Stimulated activated CD8-positive, alpha-beta memory T cell treated with anti-CD3 and anti-CD28 coated beads, Interleukin-2, amount 100 ng/mL, for 48 hours (primary cell): ENCODE results near the gene CIBAR2.

Source experiments
- DNase-seq, 2 donors: peaks; one replicate each; pipeline ENCODE4 v3.0.0-alpha.2; 2020; ENCODE audit warnings: low read depth in 2 of 2

CIBAR2 gene

GRCh38 chr16:85083051-85083639, 29.1 kb downstream of the CIBAR2 start:
- no peak for DNase-seq

- DNase-seq: no peak
These were observed 29.9 kb downstream of the CIBAR2 start for GRCh38 chr16:85082173-85083050.

GRCh38 chr16:85081765-85082164, 30.5 kb downstream of the CIBAR2 start:
- DNase-seq: no peak

GRCh38 chr16:85081038-85081437, 31.2 kb downstream of the CIBAR2 start:
- DNase-seq: no peak

DNA sequence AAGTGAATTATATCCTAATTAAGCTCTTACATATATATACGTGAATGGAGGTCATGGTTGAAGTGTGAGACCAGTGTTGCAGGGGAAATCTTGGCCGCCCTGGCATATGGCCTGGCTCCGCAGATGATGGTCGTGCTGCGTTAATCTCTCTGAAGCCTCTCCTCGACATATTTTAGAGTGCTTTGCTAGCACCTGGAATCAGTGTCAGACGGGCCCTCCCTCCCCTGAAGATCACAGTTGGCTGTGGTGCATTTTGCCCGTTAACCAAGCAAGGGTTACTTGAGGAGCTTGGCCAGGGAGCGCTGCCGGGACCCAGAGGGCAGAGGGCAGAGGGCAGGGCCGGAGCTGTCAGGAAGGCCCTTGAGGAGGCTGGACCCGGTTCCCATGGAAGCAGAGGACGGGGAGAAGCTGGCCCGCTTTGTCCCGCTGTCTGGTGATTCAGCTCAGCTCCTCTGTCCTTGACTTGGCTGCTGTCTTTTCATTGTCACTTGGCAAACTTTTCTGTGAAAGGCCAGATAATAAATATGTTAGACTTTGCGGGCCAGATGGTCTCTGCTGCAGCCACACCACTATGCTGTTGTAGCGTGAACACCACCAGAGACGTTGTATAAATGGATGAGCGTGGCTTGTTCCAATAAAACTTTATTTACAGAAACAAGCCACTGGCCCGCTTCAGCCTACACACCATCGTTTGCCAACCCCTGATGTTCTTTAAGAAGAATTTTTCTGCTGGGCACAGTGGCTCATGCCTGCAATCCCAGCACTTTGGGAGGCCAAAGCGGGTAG, 32.3 kb downstream of the CIBAR2 start:
- no peak for DNase-seq

DNA sequence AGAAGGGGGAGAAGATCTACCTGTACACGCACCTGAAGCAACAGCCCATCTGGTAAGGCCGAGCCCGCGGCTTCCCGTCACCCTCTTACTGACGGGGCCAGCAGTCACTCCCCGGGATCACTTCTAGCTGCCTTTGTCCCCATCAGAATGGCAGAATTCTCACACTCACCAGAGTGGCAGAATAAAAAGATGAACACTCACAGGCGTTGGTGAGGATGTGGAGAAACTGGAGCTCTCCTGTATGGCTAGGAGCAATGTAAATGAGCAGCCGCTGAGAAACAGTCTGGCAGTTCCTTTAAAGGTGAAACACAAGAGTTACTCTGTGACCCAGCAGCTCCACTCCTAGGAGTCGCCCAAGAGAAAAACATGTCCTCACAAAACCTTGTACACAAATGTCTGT, 33.3 kb downstream of the CIBAR2 start:
- no peak for DNase-seq

GRCh38 chr16:85078226-85078625, 34.0 kb downstream of the CIBAR2 start:
- DNase-seq: no peak

- no peak for DNase-seq
These were observed 34.6 kb downstream of the CIBAR2 start for GRCh38 chr16:85077576-85078125.

GRCh38 chr16:85077039-85077438, 35.2 kb downstream of the CIBAR2 start:
- DNase-seq: no peak

- no peak for DNase-seq
These were observed 36.9 kb downstream of the CIBAR2 start for GRCh38 chr16:85075236-85075924.

- DNase-seq: no peak
These were observed 37.9 kb downstream of the CIBAR2 start for GRCh38 chr16:85074225-85074914.

DNA sequence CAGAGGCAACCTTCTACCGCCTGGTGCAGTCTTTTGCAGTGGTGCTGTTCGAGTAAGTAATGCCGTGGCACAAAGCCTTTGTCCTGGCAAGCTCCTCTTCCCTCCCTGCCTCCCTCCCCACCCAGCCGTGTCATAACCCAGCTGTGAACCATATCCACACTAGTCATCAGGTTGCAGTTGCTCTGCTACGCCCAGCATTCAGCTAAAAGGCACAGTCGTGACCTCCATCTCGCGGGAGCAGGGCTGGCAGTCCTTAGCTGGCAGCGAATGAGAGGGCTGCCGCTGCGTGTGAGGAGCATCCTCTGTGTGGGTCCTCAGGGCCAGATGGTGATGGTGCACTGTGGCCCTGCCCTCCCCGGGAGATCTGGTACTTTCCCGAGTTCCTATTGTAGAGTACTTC, 39.3 kb downstream of the CIBAR2 start:
- no peak for DNase-seq

DNA sequence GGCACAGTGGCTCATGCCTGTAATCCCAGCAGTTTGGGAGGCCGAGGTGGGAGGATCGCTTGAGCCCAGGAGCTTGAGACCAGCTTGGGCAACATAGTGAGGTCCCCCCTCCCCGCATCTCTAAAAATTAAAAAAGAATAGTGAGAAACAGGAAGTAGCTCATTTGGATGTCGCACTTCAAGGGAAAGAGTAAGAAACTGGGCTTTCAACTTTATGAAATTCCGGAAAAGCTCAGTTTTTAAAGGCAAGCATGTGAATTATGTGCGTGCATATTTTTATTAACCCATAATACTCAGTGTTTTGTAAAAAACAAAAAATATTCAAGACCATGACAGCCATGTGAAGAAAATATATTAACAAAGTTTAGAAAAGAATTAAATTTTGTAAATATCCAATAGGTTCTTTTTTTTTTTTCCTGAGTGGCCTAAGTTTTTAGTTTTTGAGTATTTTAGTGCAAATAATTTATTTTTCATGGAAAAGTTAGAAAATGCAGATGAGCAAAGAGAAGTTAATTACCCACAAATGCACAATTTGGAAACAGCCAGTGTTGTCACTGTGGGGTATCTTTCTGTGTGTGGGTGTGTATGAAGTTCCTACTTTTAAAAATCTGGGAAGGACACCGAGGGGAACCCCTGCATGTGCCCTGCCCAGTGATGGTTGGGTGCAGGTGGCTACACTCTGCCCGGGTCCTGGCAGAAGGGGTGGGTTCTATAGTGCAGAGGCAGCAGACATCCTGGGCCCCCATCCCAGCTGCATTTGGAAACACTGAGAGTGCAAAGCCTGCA, 40.0 kb downstream of the CIBAR2 start:
- no peak for DNase-seq

- DNase-seq: no peak
These were observed 43.1 kb downstream of the CIBAR2 start for GRCh38 chr16:85069171-85069570.

DNA sequence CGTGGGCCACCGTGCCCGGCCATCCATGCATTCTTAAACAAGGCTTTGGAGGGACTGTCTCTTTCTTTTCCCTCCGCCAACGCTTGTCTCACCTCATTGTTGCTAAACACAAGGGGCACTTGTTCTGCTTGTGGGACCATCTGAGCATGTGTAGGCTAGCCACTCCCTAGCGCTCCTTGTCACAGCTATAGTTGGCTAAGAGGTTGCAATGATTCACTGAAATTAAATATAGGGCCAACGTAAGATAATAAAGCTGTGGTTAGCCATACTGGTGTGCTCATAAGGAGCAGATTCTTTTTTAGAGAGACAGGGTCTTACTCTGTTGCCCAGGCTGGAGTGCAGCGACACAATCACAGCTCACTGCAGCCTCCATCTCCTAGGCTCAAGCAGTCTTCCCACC, 43.5 kb downstream of the CIBAR2 start:
- no peak for DNase-seq

DNA sequence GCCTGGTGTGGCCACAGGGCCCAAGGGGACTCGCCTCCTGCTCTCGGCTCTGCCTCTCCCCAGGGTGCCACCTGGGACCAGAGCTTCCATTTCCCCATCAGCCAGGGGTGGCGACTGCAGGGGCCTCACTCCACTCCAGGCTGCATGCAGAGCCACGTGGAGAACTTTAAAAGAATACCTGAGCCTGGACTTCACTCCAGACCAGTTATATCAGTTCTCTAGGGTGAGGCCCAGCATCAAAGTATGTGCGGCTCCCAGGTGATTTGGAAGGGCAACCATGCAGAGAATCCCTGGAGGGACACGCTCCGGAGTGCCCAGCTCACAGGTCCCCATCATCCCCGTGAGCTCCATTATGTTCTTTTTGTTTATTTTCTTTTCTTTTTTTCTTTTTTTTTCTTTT, 44.8 kb downstream of the CIBAR2 start:
- DNase-seq: no peak

GRCh38 chr16:85067024-85067423, 45.2 kb downstream of the CIBAR2 start:
- DNase-seq: no peak

GRCh38 chr16:85066346-85066885, 45.9 kb downstream of the CIBAR2 start:
- no peak for DNase-seq

- DNase-seq: no peak
These were observed 47.2 kb downstream of the CIBAR2 start for GRCh38 chr16:85065099-85065498.

DNA sequence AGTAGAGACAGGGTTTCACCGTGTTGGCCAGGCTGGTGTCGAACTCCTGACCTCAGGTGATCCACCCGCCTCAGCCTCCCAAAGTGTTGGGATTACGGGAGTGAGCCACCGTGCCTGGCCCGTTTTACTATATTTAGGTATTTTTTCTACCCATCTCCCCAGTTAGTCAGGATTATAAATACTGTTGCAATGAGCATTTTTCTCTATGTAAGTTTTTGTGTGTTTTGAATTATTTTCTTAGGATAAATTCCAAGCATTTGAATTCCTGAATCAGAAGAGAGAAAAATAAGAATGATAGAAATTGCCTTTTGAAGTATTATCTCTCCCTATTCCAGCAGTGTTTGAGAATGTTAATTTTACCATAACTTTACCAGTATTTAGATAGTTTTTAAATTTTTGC, 48.1 kb downstream of the CIBAR2 start:
- no peak for DNase-seq
